Ascending aorta (tissue), 2 donors: ENCODE data around the gene SREBF2. TPM values are rescaled to one million over a fixed set of nuclear protein-coding genes. Genes with fewer than 3 reads are reported as not detected.

Experiments
- DNase-seq, 2 donors: peaks; one replicate each; pipeline ENCODE4 v3.0.0-alpha.2; 2019; ENCODE audit warnings: low spot score in 2 of 2
- H3K27ac ChIP-seq, 2 donors: fragments of 200-600 bp; sonication (generic); one replicate each; pipeline ENCODE4 v1.5.1; 2016 to 2017; ENCODE audit warnings: mild to moderate bottlenecking in 1 of 2
- H3K27me3 ChIP-seq: fragments of 200-600 bp; sonication (generic); one replicate; pipeline ENCODE4 v1.5.1; 2017
- H3K36me3 ChIP-seq, 2 donors: fragments of 200-600 bp; sonication (generic); one replicate each; pipeline ENCODE4 v1.5.1; 2016
- H3K4me1 ChIP-seq, 2 donors: fragments of 200-600 bp; sonication (generic); one replicate each; pipeline ENCODE4 v1.5.1; 2016 to 2017; ENCODE audit warnings: mild to moderate bottlenecking in 1 of 2
- H3K4me3 ChIP-seq, 2 donors: fragments of 200-600 bp; sonication (generic); one replicate each; pipeline ENCODE4 v1.5.1; 2016 to 2017; ENCODE audit warnings: mild to moderate bottlenecking in 1 of 2
- H3K9me3 ChIP-seq, 2 donors: fragments of 200-600 bp; sonication (generic); one replicate each; pipeline ENCODE4 v1.5.1; 2016
- CTCF ChIP-seq, 3 experiments: fragments of 200-600 bp in 2 of 3; fragments of 450-650 bp in 1 of 3; sonication (generic) in 2 of 3; IDR thresholded peaks; one replicate each; pipeline ENCODE4 v1.5.1; 2016 to 2019; ENCODE audit warnings: antibody characterized with exemption in 3 of 3, mild to moderate bottlenecking in 1 of 3, moderate library complexity in 1 of 3
- intact Hi-C: fragments of 100-400 bp; cut with DNase I; formaldehyde crosslinking; loops from one replicate; pipeline ENCODE4 v1.15.1; 2023
- total RNA-seq: library from RNA; depleted of rRNA; stranded (reverse); fragments of >200 nt; gene quantifications from one replicate; pipeline ENCODE4 v1.1.0, GENCODE V29; 2016

The SREBF2 gene
- total RNA-seq, 1 donor from 2014 or later, result 46.1 TPM

DNA sequence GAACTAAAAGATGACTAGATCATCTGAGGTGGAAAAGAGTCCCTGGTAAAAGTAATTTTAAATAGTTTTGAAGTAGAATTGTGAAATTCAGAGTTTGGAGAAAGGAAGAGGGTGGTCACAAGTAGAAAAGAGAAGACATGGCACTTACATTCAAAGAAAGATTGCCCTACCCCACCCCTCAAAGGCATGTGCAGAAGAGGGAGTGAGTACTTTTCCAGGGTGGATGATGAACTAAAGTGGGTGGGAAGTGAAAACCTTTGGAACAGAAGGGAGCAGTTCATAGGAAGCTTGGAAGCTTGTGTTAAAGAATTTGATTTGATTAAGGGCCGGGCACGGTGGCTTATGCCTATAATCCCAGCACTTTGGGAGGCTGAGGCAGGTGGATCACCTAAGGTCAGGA is 23.6 kb downstream of the SREBF2 start:
- Histone ChIP-seq H3K36me3 (no peaks in the 10 kb centered on the region), H3K4me3 (no peak overlapping the region), H3K9me3 (no peaks in the 10 kb centered on the region), H3K27me3 (no peaks in the 10 kb centered on the region), H3K4me1 (no peaks in the 10 kb centered on the region), H3K27ac (no peak overlapping the region)
- no peak for TF ChIP-seq CTCF (IDR thresholded peaks at IDR 0.05)
- DNase-seq, result no peak
- intact Hi-C loops, result no loop called here

DNA sequence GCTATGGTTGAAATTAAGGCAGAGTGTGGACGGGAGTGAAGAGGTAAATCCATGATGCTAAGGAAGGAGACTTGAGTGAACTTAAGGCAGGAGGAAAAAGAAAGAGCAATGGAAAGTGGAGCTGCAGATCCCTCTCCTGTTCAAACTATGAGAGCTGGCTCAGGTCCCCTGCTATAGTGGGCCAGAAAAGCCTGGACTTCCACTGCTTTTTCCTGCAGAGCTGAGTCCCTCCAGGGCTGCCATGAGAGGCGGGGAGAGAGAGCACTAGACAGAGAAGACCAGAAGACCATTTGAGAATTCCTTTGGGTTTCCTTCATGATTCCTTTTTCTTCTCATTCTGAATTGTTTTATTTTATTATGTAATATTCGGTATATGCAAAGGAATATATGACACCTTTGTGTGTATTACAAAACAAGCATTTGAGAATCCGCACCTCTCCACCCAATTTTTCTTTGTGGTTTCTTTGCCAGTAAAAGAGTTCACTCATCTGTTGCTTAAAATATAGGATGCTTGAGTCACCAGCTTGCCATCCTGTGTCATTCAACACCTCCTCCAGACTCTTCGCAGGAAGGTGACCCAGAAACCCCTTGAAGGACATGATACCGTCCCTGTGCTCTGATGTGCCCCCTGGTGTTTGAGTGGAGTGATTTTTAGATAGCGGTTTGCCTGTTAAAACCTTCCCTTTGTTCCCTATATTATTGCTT is 24.4 kb downstream of the SREBF2 start:
- DNase-seq, result peak in 1 of 2 donors; percentile 65
- Histone ChIP-seq H3K27ac (no peak overlapping the region), H3K9me3 (no peaks in the 10 kb centered on the region), H3K36me3 (no peaks in the 10 kb centered on the region), H3K27me3 (no peaks in the 10 kb centered on the region), H3K4me1 (no peaks in the 10 kb centered on the region), H3K4me3 (no peak overlapping the region)
- intact Hi-C loops, result no loop called here
- peak; percentile 32 to 53 (median 36) for TF ChIP-seq CTCF (IDR thresholded peaks at IDR 0.05)

DNA sequence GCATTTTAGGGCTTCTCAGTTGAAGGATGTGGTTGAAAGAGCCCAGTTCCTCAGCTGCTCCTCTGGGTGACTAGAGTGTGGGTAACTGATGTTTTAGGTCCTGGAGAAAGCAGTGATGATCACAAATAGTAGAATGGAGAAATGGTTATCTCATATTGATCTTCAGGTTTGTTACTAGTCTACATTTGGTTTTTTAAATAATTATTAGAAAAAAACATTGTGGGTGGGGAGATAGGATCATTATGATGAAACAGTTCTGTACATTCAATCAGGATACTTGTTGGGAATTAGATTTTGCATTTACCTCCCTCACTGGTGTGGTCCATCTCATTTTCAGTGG is 24.9 kb downstream of the SREBF2 start:
- Histone ChIP-seq H3K36me3 (no peaks in the 10 kb centered on the region), H3K9me3 (no peaks in the 10 kb centered on the region), H3K4me1 (no peaks in the 10 kb centered on the region), H3K4me3 (no peak overlapping the region), H3K27ac (no peak overlapping the region), H3K27me3 (no peaks in the 10 kb centered on the region)
- DNase-seq, result no peak
- intact Hi-C loops, result no loop called here
- TF ChIP-seq CTCF (IDR thresholded peaks at IDR 0.05), result no peak

DNA sequence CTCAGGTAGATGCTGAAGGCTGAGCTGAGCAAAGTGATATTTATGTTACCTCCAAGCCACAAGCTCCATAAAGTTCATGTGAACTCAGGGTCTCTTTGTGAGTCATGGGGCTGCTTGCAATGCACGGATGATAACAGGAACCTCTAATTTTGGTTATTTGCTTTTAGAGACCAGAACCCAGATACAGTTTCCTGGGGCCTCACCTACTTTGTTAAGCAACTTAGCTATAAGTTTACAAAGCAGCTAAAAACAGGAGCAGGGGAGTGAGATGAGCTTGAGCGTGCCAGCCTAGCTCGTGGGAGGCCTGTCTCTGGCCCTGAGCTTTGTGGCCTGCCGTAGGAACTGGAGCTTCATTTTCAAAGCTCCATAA is 29.2 kb downstream of the SREBF2 start:
- no peak for TF ChIP-seq CTCF (IDR thresholded peaks at IDR 0.05)
- Histone ChIP-seq H3K9me3 (no peaks in the 10 kb centered on the region), H3K27ac (no peak overlapping the region), H3K36me3 (peaks cover 6 to 11% of the 10 kb centered on the region in 2 donors), H3K27me3 (no peaks in the 10 kb centered on the region), H3K4me3 (no peak overlapping the region), H3K4me1 (no peaks in the 10 kb centered on the region)
- intact Hi-C loops, result no loop called here
- DNase-seq, result no peak

- Histone ChIP-seq H3K36me3 (peaks cover 7 to 13% of the 10 kb centered on the region in 2 donors), H3K4me1 (no peaks in the 10 kb centered on the region), H3K27ac (no peak overlapping the region), H3K9me3 (no peaks in the 10 kb centered on the region), H3K4me3 (no peak overlapping the region), H3K27me3 (no peaks in the 10 kb centered on the region)
- no peak for DNase-seq
- intact Hi-C loops, result no loop called here
- TF ChIP-seq CTCF (IDR thresholded peaks at IDR 0.05), result no peak
Measured at GRCh38 chr22:41862530-41863266, 29.8 kb downstream of the SREBF2 start.
